Measurements from ENCODE around the gene TMEM169. TPM values are rescaled to one million over a fixed set of nuclear protein-coding genes. Genes with fewer than 3 reads are reported as not detected.
A peak's percentile ranks its signal among the peaks of the same experiment; 100 is the strongest.

Gene TMEM169
- total and polyA plus RNA-seq, 2 of the 4 experiments (the other 2 are of a cell fraction), result 0.15 to 0.54 TPM

- intact Hi-C loops (cut with micrococcal nuclease) (loop anchor here (2.0 kb wide), 2 partner anchors 294 to 388 kb away; partner anchors contain the start of gene RPL37A), in situ Hi-C loops (cut with MboI; ENCODE audit: low sequenced_read_pairs) (no loop called here), dilution Hi-C loops (cut with HindIII; ENCODE audit: low sequenced_read_pairs, unreplicated experiment) (no loop called here)
- ATAC-seq (ENCODE audit: low read depth) (no peak), DNase-seq (no peak)
- no peak overlapping the region for H2AFZ ChIP-seq (replicated peaks; ENCODE audit: low read length, poor library complexity)
- 0 out of 4 replicates have a peak overlapping the region, but pooled peaks of 1 of the 2 experiments have one; percentile 41 for H4K8ac ChIP-seq (ENCODE audit: low read depth in 2 of 2, low read length in 2 of 2)
- H3K56ac ChIP-seq (ENCODE audit: extremely low read depth, insufficient read depth, low read length), result peak overlapping the region; percentile 68
- WGBS, 2 experiments (ENCODE audit: extremely low coverage in 2 of 2, insufficient read length in 1 of 2), result no CpG with 5 or more reads among the region's 1 CpG
- H4K91ac ChIP-seq (ENCODE audit: insufficient read depth, low read depth, low read length), result no peak overlapping the region
- H2BK120ac ChIP-seq (ENCODE audit: low read depth, low read length), result no peak overlapping the region
- no peak overlapping the region for H2AK9ac ChIP-seq (replicated peaks; ENCODE audit: low read depth, low read length, poor library complexity)
- TF ChIP-seq FOS (IDR thresholded peaks at IDR 0.05; ENCODE audit: low read depth, low read length) (no peak), BHLHE40 (IDR thresholded peaks at IDR 0.05; ENCODE audit: low read depth, low read length) (no peak), MAZ (IDR thresholded peaks at IDR 0.05; ENCODE audit: borderline replicate concordance, low read depth, low read length) (no peak), CHD1 (IDR thresholded peaks at IDR 0.05; ENCODE audit: low read depth, low read length) (no peak), CTCF (conservative IDR thresholded peaks at IDR 0.05; ENCODE audit: low read depth, low read length) (no peak), RAD21 (IDR thresholded peaks at IDR 0.05; ENCODE audit: low read length) (no peak), RFX5 (IDR thresholded peaks at IDR 0.05; ENCODE audit: low read depth, low read length) (no peak), SMC3 (IDR thresholded peaks at IDR 0.05; ENCODE audit: low read depth, low read length) (no peak), CEBPB (IDR thresholded peaks at IDR 0.05; ENCODE audit: low read depth, low read length) (no peak), MXI1 (IDR thresholded peaks at IDR 0.05; ENCODE audit: borderline replicate concordance, low read depth, low read length) (no peak), POLR2A (IDR thresholded peaks at IDR 0.05; ENCODE audit: low read depth, low read length) (no peak)
- TF ChIP-seq, protein P1, sequence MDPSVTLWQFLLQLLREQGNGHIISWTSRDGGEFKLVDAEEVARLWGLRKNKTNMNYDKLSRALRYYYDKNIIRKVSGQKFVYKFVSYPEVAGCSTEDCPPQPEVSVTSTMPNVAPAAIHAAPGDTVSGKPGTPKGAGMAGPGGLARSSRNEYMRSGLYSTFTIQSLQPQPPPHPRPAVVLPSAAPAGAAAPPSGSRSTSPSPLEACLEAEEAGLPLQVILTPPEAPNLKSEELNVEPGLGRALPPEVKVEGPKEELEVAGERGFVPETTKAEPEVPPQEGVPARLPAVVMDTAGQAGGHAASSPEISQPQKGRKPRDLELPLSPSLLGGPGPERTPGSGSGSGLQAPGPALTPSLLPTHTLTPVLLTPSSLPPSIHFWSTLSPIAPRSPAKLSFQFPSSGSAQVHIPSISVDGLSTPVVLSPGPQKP (IDR thresholded peaks at IDR 0.05; ENCODE audit: borderline replicate concordance, low read depth, low read length), result no peak
- TF ChIP-seq, protein P2, sequence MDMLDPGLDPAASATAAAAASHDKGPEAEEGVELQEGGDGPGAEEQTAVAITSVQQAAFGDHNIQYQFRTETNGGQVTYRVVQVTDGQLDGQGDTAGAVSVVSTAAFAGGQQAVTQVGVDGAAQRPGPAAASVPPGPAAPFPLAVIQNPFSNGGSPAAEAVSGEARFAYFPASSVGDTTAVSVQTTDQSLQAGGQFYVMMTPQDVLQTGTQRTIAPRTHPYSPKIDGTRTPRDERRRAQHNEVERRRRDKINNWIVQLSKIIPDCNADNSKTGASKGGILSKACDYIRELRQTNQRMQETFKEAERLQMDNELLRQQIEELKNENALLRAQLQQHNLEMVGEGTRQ (IDR thresholded peaks at IDR 0.05; ENCODE audit: low read depth, low read length), result no peak
- POLR2A ChIA-PET (ENCODE audit: unreplicated experiment), result interaction anchor here (1.0 kb wide), 1 partner anchor 262 kb away, joined by 5 read pairs; the partner anchor contains the start of gene MARCHF4
- peak overlapping the region; percentile 66; the same call in 1 of the 2 replicates for H3K14ac ChIP-seq (replicated peaks; ENCODE audit: low read depth, low read length)
- no peak overlapping the region for H3K27ac ChIP-seq (ENCODE audit: insufficient read depth, low read length)
- H3K4me2 ChIP-seq (ENCODE audit: low read depth, low read length), result peak overlapping the region; percentile 99
- H4K20me1 ChIP-seq (ENCODE audit: insufficient read depth, low read length), result peaks cover 10% of the 10 kb centered on the region
- no peak overlapping the region for H3K23ac ChIP-seq (ENCODE audit: low read depth, low read length)
- peaks cover 19% of the 10 kb centered on the region for H3K36me3 ChIP-seq (ENCODE audit: control insufficient read depth, insufficient read depth, low read length)
- H3K9me1 ChIP-seq (ENCODE audit: insufficient read depth, low read length), result peaks cover 3% of the 10 kb centered on the region; the same call in 1 of the 2 replicates
- H3K4me3 ChIP-seq (ENCODE audit: insufficient read depth, low read depth, low read length), result peak overlapping the region; percentile 71
- CTCF ChIA-PET, result interaction anchor here (0.6 to 1.2 kb wide), 3 partner anchors 17 to 533 kb away, joined by 3 to 4 read pairs (median 3); no protein-coding TSS in a partner anchor
- H3K18ac ChIP-seq (ENCODE audit: low read depth, low read length), result no peak overlapping the region
- no peak overlapping the region for H2AK5ac ChIP-seq (ENCODE audit: low read depth, low read length)
- H3K79me1 ChIP-seq (ENCODE audit: low read depth in 1 of 2, low read length in 2 of 2), result peaks cover 5 to 29% of the 10 kb centered on the region in 2 experiments
- H2BK5ac ChIP-seq (ENCODE audit: low read depth, low read length, poor library complexity, severe bottlenecking), result peak overlapping the region; percentile 62
- H2BK15ac ChIP-seq (ENCODE audit: low read depth, low read length), result no peak overlapping the region
- no peaks in the 10 kb centered on the region for H3K27me3 ChIP-seq (ENCODE audit: control insufficient read depth, insufficient read depth, low read length)
- no peaks in the 10 kb centered on the region for H3K9me3 ChIP-seq (ENCODE audit: control insufficient read depth, insufficient read depth, low read length)
- no peak overlapping the region for H4K5ac ChIP-seq (ENCODE audit: low read depth, low read length)
- no peak overlapping the region for H2BK20ac ChIP-seq (ENCODE audit: low read depth, low read length)
- BruUV-seq (replicated peaks), result no TSS peak
- peaks cover 7% of the 10 kb centered on the region for H3K4me1 ChIP-seq (ENCODE audit: control insufficient read depth, insufficient read depth, low read length)
- peak overlapping the region; percentile 77; the same call in 1 of the 2 replicates for H3K9ac ChIP-seq (ENCODE audit: low read depth, low read length)
- no peak overlapping the region for H3K4ac ChIP-seq (ENCODE audit: low read depth, low read length)
Measured at GRCh38 chr2:216110620-216111019, 28.9 kb downstream of the TMEM169 start.
